Muscle of leg (tissue), 16 donors: ENCODE measurements around the gene NEK5. TPM values are rescaled to one million over a fixed set of nuclear protein-coding genes. Genes with fewer than 3 reads are reported as not detected.
"Not testable (repeated sequence)": the region's sequence is repeated elsewhere in the genome, so short reads cannot be mapped to it uniquely, and the experiment has no call there.

ENCODE experiments used
- DNase-seq: peaks from one replicate; pipeline ENCODE4 v3.0.0; 2013
- H3K27ac ChIP-seq: one replicate; pipeline ENCODE4 v1.5.1; 2013; ENCODE audit warnings: mild to moderate bottlenecking, low read length, control low read depth
- H3K27me3 ChIP-seq: one replicate; pipeline ENCODE4 v1.6.1; 2013; ENCODE audit warnings: low read length; ENCODE audit not compliant: control insufficient read depth, insufficient read depth
- H3K36me3 ChIP-seq: one replicate; pipeline ENCODE4 v1.6.1; 2013; ENCODE audit warnings: low read length; ENCODE audit not compliant: control insufficient read depth, insufficient read depth
- H3K4me1 ChIP-seq: one replicate; pipeline ENCODE4 v1.6.1; 2013; ENCODE audit warnings: low read length; ENCODE audit not compliant: control insufficient read depth, insufficient read depth
- H3K4me3 ChIP-seq: one replicate; pipeline ENCODE4 v1.5.1; 2013; ENCODE audit warnings: low read length, control low read depth
- H3K9me3 ChIP-seq: replicated peaks from 2 replicates; pipeline ENCODE4 v1.6.1; 2013; ENCODE audit warnings: low read depth, low read length; ENCODE audit not compliant: control insufficient read depth
- WGBS: methylation state at CpG from one replicate; pipeline ENCODE4 v1.1.5; 2013; ENCODE audit warnings: missing lambda C conversion rate; ENCODE audit not compliant: insufficient coverage; 5-methylcytosine and 5-hydroxymethylcytosine counted together
- long read RNA-seq, 11 donors: transcript quantifications; one replicate each; lab custom pipeline, GENCODE V29; 2026
- polyA plus RNA-seq, 8 donors: library from polyadenylated mRNA; unstranded; fragments of 120-200 nt; gene quantifications; one replicate each; pipeline versions ENCODE4 v1.2.1 to v1.2.3, GENCODE V29; 2013; ENCODE audit warnings: inconsistent platforms in 1 of 8, low replicate concordance in 1 of 8; ENCODE audit not compliant: insufficient read length in 8 of 8, insufficient read depth in 1 of 8
- total RNA-seq: library from RNA; stranded (reverse); fragments of 120-200 nt; gene quantifications from one replicate; pipeline ENCODE4 v1.2.4, GENCODE V29; 2013

The NEK5 gene
- total RNA-seq: 0.44 TPM
- 1 to 10 TPM in 1 of 8 donors, under 1 TPM in 7; 0.34 to 1.1 (median 0.69) TPM for polyA plus RNA-seq
- long read RNA-seq, donor 1: 0 reads
- long read RNA-seq, donor 2: 0 reads
- long read RNA-seq, donor 3: 0 reads
- long read RNA-seq, donor 4: 0 reads
- long read RNA-seq, donor 5: 0 reads
- long read RNA-seq, donor 6: 0 reads
- long read RNA-seq, donor 7: 0 reads
- long read RNA-seq, donor 8: 0 reads
- long read RNA-seq, donor 9: 0 reads
- long read RNA-seq, donor 10: 0 reads
- long read RNA-seq, donor 11: 0 reads

GRCh38 chr13:52128714-52129700 is at the start of gene NEK5:
Gene NEK5, minus strand, starts transcription at chr13:52129073. Its CDS starts 1,591 bp downstream, at chr13:52127482.
- Histone ChIP-seq H3K36me3 (peaks cover 14% of the 10 kb centered on the region), H3K4me1 (peaks cover 13% of the 10 kb centered on the region), H3K9me3 (no peaks in the 10 kb centered on the region), H3K4me3 (peak within 1 kb of the TSS; percentile 70), H3K27me3 (no peaks in the 10 kb centered on the region), H3K27ac (peak within 1 kb of the TSS; percentile 35)
- 2% methylated on average over 58 of the region's 71 CpGs for WGBS
- peak; percentile 66 for DNase-seq

GRCh38 chr13:52177276-52177675 is 48.4 kb upstream of the NEK5 start:
- H3K27me3 ChIP-seq: no peaks in the 10 kb centered on the region
- H3K4me1 ChIP-seq: no peaks in the 10 kb centered on the region
- H3K36me3 ChIP-seq: peaks cover 14% of the 10 kb centered on the region
- no peak overlapping the region for H3K4me3 ChIP-seq
- DNase-seq: no peak
- H3K9me3 ChIP-seq: no peaks in the 10 kb centered on the region
- H3K27ac ChIP-seq: no peak overlapping the region
- no CpG with 5 or more reads among the region's 2 CpGs for WGBS

- H3K4me3 ChIP-seq, H3K9me3 ChIP-seq, H3K27ac ChIP-seq, H3K4me1 ChIP-seq, H3K27me3 ChIP-seq: not testable (repeated sequence)
- H3K36me3 ChIP-seq: peaks cover 12% of the 10 kb centered on the region
- WGBS: 76% methylated on average over 2 of the region's 6 CpGs
- peak; percentile 67 for DNase-seq
These were observed 45.1 kb upstream of the NEK5 start for GRCh38 chr13:52173970-52174369.

GRCh38 chr13:52173373-52173772 is 44.5 kb upstream of the NEK5 start:
- H3K27ac ChIP-seq: no peak overlapping the region
- DNase-seq: no peak
- H3K36me3 ChIP-seq: peaks cover 18% of the 10 kb centered on the region
- H3K27me3 ChIP-seq: no peaks in the 10 kb centered on the region
- H3K4me1 ChIP-seq: no peaks in the 10 kb centered on the region
- 100% methylated on average over 1 of the region's 3 CpGs for WGBS
- no peak overlapping the region for H3K4me3 ChIP-seq
- H3K9me3 ChIP-seq: no peaks in the 10 kb centered on the region

GRCh38 chr13:52171686-52172085 is 42.8 kb upstream of the NEK5 start:
- H3K4me1 ChIP-seq, H3K9me3 ChIP-seq, H3K27me3 ChIP-seq, H3K27ac ChIP-seq, DNase-seq, H3K4me3 ChIP-seq: not testable (repeated sequence)
- peaks cover 16% of the 10 kb centered on the region for H3K36me3 ChIP-seq
- WGBS: no CpG with 5 or more reads among the region's 1 CpG

GRCh38 chr13:52170828-52171391 is 42.0 kb upstream of the NEK5 start:
- H3K4me3 ChIP-seq, H3K27me3 ChIP-seq, H3K9me3 ChIP-seq, H3K4me1 ChIP-seq, H3K27ac ChIP-seq, DNase-seq: not testable (repeated sequence)
- peaks cover 20% of the 10 kb centered on the region for H3K36me3 ChIP-seq
- no CpG with 5 or more reads among the region's 1 CpG for WGBS

GRCh38 chr13:52169839-52170238 is 41.0 kb upstream of the NEK5 start:
- H3K4me3 ChIP-seq: no peak overlapping the region
- H3K27ac ChIP-seq: no peak overlapping the region
- no peaks in the 10 kb centered on the region for H3K9me3 ChIP-seq
- peaks cover 22% of the 10 kb centered on the region for H3K36me3 ChIP-seq
- no CpG with 5 or more reads among the region's 5 CpGs for WGBS
- H3K27me3 ChIP-seq: no peaks in the 10 kb centered on the region
- no peaks in the 10 kb centered on the region for H3K4me1 ChIP-seq
- DNase-seq: no peak

GRCh38 chr13:52165411-52165810 is 36.5 kb upstream of the NEK5 start:
- Histone ChIP-seq H3K27me3 (no peaks in the 10 kb centered on the region), H3K36me3 (peaks cover 16% of the 10 kb centered on the region), H3K4me1 (peaks cover 2% of the 10 kb centered on the region), H3K4me3 (no peak overlapping the region), H3K27ac (no peak overlapping the region), H3K9me3 (no peaks in the 10 kb centered on the region)
- DNase-seq: no peak
- 67% methylated on average over 1 of the region's 2 CpGs for WGBS

GRCh38 chr13:52164989-52165388 is 36.1 kb upstream of the NEK5 start:
- peaks cover 4% of the 10 kb centered on the region for H3K4me1 ChIP-seq
- no peak for DNase-seq
- no peak overlapping the region for H3K4me3 ChIP-seq
- no peaks in the 10 kb centered on the region for H3K27me3 ChIP-seq
- no peaks in the 10 kb centered on the region for H3K9me3 ChIP-seq
- peaks cover 16% of the 10 kb centered on the region for H3K36me3 ChIP-seq
- no peak overlapping the region for H3K27ac ChIP-seq

- not testable (repeated sequence) for H3K9me3 ChIP-seq, DNase-seq, H3K4me3 ChIP-seq, H3K4me1 ChIP-seq, H3K27ac ChIP-seq, H3K27me3 ChIP-seq
- 80% methylated on average over 1 of the region's 3 CpGs for WGBS
- H3K36me3 ChIP-seq: peaks cover 11% of the 10 kb centered on the region
These were observed 35.0 kb upstream of the NEK5 start for GRCh38 chr13:52163878-52164277.
